Neural cell (in vitro differentiated cells): ENCODE measurements around the gene SV2B. TPM values are rescaled to one million over a fixed set of nuclear protein-coding genes. Genes with fewer than 3 reads are reported as not detected.

ENCODE experiments used
- H2AFZ ChIP-seq: fragments of 200-600, 300-800 bp; sonication (generic), shearing (Covaris generic); 2 replicates; pipeline ENCODE4 v1.6.0; 2014; ENCODE audit warnings: low read depth, mild to moderate bottlenecking, antibody characterized with exemption, low read length, moderate library complexity
- H3F3A ChIP-seq: fragments of 200-600 bp; shearing (Covaris generic); 2 replicates; pipeline ENCODE4 v1.6.1; 2016; ENCODE audit warnings: mild to moderate bottlenecking, moderate library complexity, mixed read lengths, antibody characterized with exemption, low read length; ENCODE audit not compliant: insufficient read depth, poor library complexity, severe bottlenecking
- H3K27ac ChIP-seq: fragments of 200-600, 300-800 bp; sonication (generic), shearing (Covaris generic); 2 replicates; pipeline ENCODE4 v1.5.1; 2014; ENCODE audit warnings: mild to moderate bottlenecking, low read length, moderate library complexity
- H3K27me3 ChIP-seq: fragments of 300-800, 200-600 bp; sonication (generic), shearing (Covaris generic); 2 replicates; pipeline ENCODE4 v1.6.0; 2014; ENCODE audit warnings: mild to moderate bottlenecking, low read depth, low read length, moderate library complexity; ENCODE audit not compliant: insufficient read depth
- H3K36me3 ChIP-seq: fragments of 300-800, 200-600 bp; sonication (generic), shearing (Covaris generic); 2 replicates; pipeline ENCODE4 v1.5.1; 2014; ENCODE audit warnings: mild to moderate bottlenecking, antibody characterized with exemption, low read length, moderate library complexity; ENCODE audit not compliant: insufficient read depth
- H3K4me2 ChIP-seq: fragments of 300-800, 200-600 bp; sonication (generic), shearing (Covaris generic); 2 replicates; pipeline ENCODE4 v1.6.0; 2014; ENCODE audit warnings: mild to moderate bottlenecking, low read length
- H3K4me3 ChIP-seq: fragments of 300-800, 200-600 bp; sonication (generic), shearing (Covaris generic); 2 replicates; pipeline ENCODE4 v1.5.1; 2014; ENCODE audit warnings: mild to moderate bottlenecking, low read length, moderate library complexity
- H3K79me2 ChIP-seq: fragments of 200-600 bp; shearing (Covaris generic); replicated peaks from 2 replicates; pipeline ENCODE4 v1.6.0; 2014; ENCODE audit warnings: mild to moderate bottlenecking, low read length, moderate library complexity; ENCODE audit not compliant: insufficient read depth
- H3K9ac ChIP-seq: fragments of 300-800, 200-600 bp; sonication (generic), shearing (Covaris generic); 2 replicates; pipeline ENCODE4 v1.6.1; 2016; ENCODE audit warnings: mild to moderate bottlenecking, low read length, mixed read lengths
- H3K9me2 ChIP-seq: fragments of 200-600 bp; shearing (Covaris generic); 2 replicates; pipeline ENCODE4 v1.6.1; 2016; ENCODE audit warnings: mild to moderate bottlenecking, low read length, mixed read lengths; ENCODE audit not compliant: insufficient read depth
- H3K9me3 ChIP-seq: fragments of 200-600, 300-800 bp; sonication (generic), shearing (Covaris generic); 2 replicates; pipeline ENCODE4 v1.6.1; 2016; ENCODE audit warnings: mild to moderate bottlenecking, mixed run types, low read length, moderate library complexity, mixed read lengths
- H4K20me1 ChIP-seq: fragments of 200-600 bp; shearing (Covaris generic); 2 replicates; pipeline ENCODE4 v1.6.1; 2016; ENCODE audit warnings: mild to moderate bottlenecking, mixed run types; ENCODE audit not compliant: insufficient read depth
- EP300 ChIP-seq: fragments of 450-650 bp; conservative IDR thresholded peaks from 2 replicates; pipeline ENCODE4 v1.6.1; 2014; ENCODE audit warnings: antibody characterized with exemption, mild to moderate bottlenecking, moderate library complexity; ENCODE audit not compliant: poor library complexity, severe bottlenecking
- EZH2 ChIP-seq: fragments of 200-600, 300-800 bp; shearing (Covaris generic), sonication (generic); IDR thresholded peaks from 2 replicates; pipeline ENCODE4 v1.6.1; 2014; ENCODE audit warnings: antibody characterized with exemption, low read length, borderline replicate concordance, mild to moderate bottlenecking; ENCODE audit not compliant: insufficient read depth, poor library complexity, severe bottlenecking
- MXI1 ChIP-seq: fragments of 450-650 bp; conservative IDR thresholded peaks from 2 replicates; pipeline ENCODE4 v1.6.1; 2014; ENCODE audit warnings: antibody characterized with exemption, mild to moderate bottlenecking; ENCODE audit not compliant: poor library complexity, severe bottlenecking
- POLR2AphosphoS5 ChIP-seq: IDR thresholded peaks from 2 replicates; pipeline ENCODE4 v1.6.1; 2012
- RAD21 ChIP-seq: fragments of 450-650 bp; conservative IDR thresholded peaks from 2 replicates; pipeline ENCODE4 v1.6.1; 2014; ENCODE audit warnings: antibody characterized with exemption, mild to moderate bottlenecking, moderate library complexity
- SMC3 ChIP-seq: fragments of 450-650 bp; conservative IDR thresholded peaks from 2 replicates; pipeline ENCODE4 v1.6.1; 2014; ENCODE audit warnings: antibody characterized with exemption, mild to moderate bottlenecking, moderate library complexity; ENCODE audit not compliant: poor library complexity
- TAF1 ChIP-seq: IDR thresholded peaks from 2 replicates; pipeline ENCODE4 v1.6.1; 2012; ENCODE audit warnings: low read depth
- polyA plus RNA-seq: library from polyadenylated mRNA; depleted of rRNA; stranded (reverse); fragments of >200 nt; gene quantifications from 2 replicates; pipeline ENCODE4 v1.2.3, GENCODE V29; 2014
- TF ChIP-seq, protein P1 (sequence below): fragments of 450-650 bp; IDR thresholded peaks from 2 replicates; pipeline ENCODE4 v1.5.1; 2014; ENCODE audit warnings: antibody characterized with exemption, mild to moderate bottlenecking, moderate library complexity; ENCODE audit not compliant: poor library complexity, severe bottlenecking
- TF ChIP-seq, protein P2 (sequence below): IDR thresholded peaks from 2 replicates; pipeline ENCODE4 v1.6.1; 2012; ENCODE audit warnings: borderline replicate concordance

SV2B gene
- polyA plus RNA-seq, 1 donor from 2014 or later = 0.38 TPM

- Histone ChIP-seq H3K27me3 (no peaks in the 10 kb centered on the region), H2AFZ (no peak overlapping the region), H3K9ac (no peak overlapping the region), H3K27ac (no peak overlapping the region), H3K4me2 (no peak overlapping the region), H3K9me3 (no peaks in the 10 kb centered on the region), H4K20me1 (no peaks in the 10 kb centered on the region), H3K9me2 (no peaks in the 10 kb centered on the region), H3K79me2 (no peaks in the 10 kb centered on the region), H3K4me3 (no peak overlapping the region), H3F3A (no peaks in the 10 kb centered on the region), H3K36me3 (no peaks in the 10 kb centered on the region)
- TF ChIP-seq RAD21 (no peak), MXI1 (no peak), SMC3 (no peak), EP300 (no peak), POLR2AphosphoS5 (no peak), TAF1 (no peak), EZH2 (no peak)
- TF ChIP-seq, protein P1, sequence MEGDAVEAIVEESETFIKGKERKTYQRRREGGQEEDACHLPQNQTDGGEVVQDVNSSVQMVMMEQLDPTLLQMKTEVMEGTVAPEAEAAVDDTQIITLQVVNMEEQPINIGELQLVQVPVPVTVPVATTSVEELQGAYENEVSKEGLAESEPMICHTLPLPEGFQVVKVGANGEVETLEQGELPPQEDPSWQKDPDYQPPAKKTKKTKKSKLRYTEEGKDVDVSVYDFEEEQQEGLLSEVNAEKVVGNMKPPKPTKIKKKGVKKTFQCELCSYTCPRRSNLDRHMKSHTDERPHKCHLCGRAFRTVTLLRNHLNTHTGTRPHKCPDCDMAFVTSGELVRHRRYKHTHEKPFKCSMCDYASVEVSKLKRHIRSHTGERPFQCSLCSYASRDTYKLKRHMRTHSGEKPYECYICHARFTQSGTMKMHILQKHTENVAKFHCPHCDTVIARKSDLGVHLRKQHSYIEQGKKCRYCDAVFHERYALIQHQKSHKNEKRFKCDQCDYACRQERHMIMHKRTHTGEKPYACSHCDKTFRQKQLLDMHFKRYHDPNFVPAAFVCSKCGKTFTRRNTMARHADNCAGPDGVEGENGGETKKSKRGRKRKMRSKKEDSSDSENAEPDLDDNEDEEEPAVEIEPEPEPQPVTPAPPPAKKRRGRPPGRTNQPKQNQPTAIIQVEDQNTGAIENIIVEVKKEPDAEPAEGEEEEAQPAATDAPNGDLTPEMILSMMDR = no peak
- TF ChIP-seq, protein P2, sequence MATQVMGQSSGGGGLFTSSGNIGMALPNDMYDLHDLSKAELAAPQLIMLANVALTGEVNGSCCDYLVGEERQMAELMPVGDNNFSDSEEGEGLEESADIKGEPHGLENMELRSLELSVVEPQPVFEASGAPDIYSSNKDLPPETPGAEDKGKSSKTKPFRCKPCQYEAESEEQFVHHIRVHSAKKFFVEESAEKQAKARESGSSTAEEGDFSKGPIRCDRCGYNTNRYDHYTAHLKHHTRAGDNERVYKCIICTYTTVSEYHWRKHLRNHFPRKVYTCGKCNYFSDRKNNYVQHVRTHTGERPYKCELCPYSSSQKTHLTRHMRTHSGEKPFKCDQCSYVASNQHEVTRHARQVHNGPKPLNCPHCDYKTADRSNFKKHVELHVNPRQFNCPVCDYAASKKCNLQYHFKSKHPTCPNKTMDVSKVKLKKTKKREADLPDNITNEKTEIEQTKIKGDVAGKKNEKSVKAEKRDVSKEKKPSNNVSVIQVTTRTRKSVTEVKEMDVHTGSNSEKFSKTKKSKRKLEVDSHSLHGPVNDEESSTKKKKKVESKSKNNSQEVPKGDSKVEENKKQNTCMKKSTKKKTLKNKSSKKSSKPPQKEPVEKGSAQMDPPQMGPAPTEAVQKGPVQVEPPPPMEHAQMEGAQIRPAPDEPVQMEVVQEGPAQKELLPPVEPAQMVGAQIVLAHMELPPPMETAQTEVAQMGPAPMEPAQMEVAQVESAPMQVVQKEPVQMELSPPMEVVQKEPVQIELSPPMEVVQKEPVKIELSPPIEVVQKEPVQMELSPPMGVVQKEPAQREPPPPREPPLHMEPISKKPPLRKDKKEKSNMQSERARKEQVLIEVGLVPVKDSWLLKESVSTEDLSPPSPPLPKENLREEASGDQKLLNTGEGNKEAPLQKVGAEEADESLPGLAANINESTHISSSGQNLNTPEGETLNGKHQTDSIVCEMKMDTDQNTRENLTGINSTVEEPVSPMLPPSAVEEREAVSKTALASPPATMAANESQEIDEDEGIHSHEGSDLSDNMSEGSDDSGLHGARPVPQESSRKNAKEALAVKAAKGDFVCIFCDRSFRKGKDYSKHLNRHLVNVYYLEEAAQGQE = no peak
Observed at GRCh38 chr15:91265416-91265940, 165.4 kb downstream of the SV2B start.

GRCh38 chr15:91268510-91268909 lies 168.5 kb downstream of the SV2B start:
- Histone ChIP-seq H2AFZ (no peak overlapping the region), H3K36me3 (no peaks in the 10 kb centered on the region)
- TF ChIP-seq, protein P2 = no peak
- TF ChIP-seq POLR2AphosphoS5 (no peak), MXI1 (no peak), EP300 (no peak), RAD21 (no peak), SMC3 (no peak), EZH2 (no peak), TAF1 (no peak)
- TF ChIP-seq, protein P1 = peak; percentile 25

More at GRCh38 chr15:91268510-91268909, 168.5 kb downstream of the SV2B start:
- Histone ChIP-seq H3K9me3 (no peaks in the 10 kb centered on the region), H3K79me2 (no peaks in the 10 kb centered on the region), H3K4me2 (no peak overlapping the region), H3K9me2 (no peaks in the 10 kb centered on the region), H3F3A (no peaks in the 10 kb centered on the region), H3K27ac (no peak overlapping the region), H4K20me1 (no peaks in the 10 kb centered on the region), H3K27me3 (no peaks in the 10 kb centered on the region), H3K9ac (no peak overlapping the region), H3K4me3 (no peak overlapping the region)
